OCI-M2 (cell line): Measurements from ENCODE around the gene C1QTNF3.

Source experiments
- DNase-seq: peaks from one replicate; lab custom pipeline; 2025; ENCODE audit not compliant: unreplicated experiment; lab: John Stamatoyannopoulos, UW

The C1QTNF3 gene

DNA sequence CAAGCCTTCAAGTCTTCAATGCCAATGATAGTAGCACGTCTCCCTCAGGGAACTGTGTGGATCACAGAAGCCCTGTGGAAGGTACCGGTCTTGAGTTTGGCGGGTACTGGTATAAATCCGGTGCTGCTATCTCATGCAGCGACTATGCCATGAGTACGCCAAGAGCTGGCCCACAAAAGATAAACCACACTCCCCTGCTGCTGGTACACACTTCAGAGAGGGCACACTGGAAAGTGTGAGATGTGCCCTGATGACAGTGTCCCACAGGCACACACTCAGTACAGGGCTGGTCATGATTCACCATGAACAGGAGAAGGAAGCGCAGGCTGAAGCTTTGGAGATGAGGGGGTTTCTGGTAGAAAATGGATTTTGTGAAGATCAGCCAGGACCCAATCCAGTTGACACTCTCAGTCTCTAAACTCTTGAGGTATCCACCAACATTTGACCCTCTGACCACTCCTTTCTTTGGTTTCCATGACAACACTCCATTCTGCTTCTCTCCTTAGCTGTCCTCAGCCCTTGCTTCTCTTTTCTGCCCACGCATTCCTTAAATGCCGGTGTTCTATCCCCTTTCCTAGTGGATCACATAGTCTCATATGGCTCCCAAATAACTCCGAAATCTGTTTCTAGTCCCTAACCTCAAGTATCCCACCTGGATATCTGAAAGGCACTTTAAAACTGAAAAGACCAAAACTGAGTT is 40.2 kb downstream of the C1QTNF3 start:
- DNase-seq: no peak

DNA sequence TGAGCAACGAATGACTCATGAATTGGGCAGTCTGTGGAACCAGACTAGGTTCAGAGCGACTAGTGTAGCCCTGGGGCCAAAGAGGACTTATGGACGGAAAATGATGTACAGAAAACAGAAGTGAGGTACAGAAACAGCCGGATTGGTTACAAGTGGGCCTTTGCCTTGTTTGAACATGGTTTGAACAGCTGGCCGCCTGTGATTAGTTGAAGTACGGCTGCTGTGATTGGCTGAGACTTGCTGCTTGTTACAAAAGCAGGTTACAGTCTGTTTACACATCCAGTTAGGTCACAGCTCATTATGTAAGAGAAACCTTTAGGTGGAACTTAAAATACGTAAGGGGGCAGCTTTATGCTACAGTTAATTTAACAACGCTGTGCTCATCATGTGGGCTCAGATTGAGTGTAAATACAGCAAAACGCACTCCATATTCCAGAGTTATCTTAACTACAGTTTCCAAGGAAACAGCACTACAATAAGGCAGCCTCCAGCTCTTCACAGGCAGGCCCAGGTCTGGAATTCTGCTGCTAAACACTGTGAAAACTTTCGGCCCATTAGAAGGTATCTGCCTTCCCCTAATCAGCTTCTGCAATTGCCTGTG is 41.7 kb downstream of the C1QTNF3 start:
- no peak for DNase-seq

DNA sequence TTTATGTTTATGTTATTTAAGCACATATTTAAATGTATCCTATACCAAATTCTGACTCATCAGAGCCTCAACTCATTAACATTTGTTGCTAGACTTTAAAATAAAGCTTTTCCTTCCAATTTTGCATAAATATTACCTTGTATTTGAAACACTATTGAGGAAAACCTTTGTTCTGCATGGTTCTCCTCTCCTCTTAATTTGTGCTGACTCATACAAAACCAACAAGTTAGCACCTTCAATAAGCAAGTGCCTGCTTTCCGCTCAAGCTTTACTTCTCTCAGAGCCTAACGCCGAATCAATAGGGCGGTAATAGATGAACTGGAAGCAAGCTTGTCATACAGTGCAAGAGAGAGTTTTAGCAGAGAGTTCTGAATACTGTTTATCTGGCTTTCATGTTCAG is 43.0 kb downstream of the C1QTNF3 start:
- no peak for DNase-seq

GRCh38 chr5:33997331-33997983 is 45.6 kb downstream of the C1QTNF3 start:
- DNase-seq: no peak

DNA sequence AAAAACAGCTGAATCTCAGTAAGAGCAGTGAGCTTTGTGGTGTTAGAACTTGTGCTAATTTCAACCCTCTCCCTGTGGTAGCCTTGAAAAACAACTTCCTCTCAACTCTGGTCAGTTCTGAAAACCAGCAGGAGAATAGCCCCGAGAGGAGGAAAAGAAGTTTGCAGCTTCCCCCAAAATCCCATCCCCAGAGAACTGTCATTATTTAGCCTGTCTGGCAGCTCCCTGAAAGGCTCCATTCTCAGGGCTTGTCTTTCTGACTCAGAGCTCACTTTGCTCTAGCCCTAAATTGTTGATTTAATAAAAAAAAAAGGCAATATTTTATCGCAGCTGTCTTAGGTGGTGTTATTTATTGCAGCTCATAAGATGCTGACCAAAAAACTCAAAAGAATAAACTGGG is 47.1 kb downstream of the C1QTNF3 start:
- DNase-seq: no peak

DNA sequence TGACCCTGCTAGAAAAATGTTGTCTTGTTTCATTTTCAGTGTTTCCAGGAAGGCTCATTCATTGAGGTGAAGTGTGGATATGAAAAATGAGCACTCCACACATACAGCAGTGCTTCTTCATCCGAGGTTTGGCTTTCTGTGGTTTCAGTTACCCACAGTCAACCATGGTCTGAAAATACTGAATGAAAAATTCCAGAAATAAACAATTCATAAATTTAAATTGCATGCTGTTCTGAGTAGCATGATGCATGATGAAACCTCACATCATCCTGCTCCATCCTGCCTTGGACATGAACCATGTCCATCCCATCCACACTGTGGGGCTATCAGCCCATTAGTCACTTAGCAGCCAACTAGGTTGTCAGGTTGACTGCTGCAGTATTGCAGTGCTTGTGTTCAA is 48.2 kb downstream of the C1QTNF3 start:
- no peak for DNase-seq

DNA sequence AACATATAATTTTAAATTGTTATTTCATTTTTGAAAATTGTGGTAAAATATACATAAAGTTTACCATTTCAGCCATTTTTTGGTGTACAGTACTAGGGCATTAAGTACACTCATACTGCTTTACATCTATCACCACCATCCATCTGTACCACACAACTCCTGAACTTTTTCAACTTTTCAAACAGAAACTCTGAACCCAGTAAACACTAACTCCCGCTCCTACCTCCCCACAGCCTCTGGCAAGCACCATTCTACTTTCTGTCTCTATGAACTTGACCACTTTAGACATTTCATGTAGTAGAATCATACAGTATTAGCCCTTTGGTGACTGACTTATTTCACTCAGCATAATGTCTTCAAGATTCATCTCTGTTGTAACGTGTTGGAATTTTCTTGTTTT is 50.1 kb downstream of the C1QTNF3 start:
- DNase-seq: no peak

DNA sequence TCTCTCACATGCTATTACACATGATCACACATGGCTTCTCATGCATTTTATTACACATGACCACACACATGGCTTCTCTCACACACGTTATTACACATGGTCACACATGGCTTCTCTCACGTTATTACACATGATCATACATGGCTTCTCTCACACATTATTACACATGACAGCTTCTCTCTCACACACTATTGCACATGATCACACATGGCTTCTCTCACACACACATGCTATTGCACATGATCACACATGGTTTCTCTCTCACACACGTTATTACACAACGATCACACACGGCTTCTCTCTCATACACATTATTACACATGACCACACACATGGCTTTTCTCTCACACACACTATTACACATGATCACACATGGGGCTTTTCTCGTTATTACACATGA is 57.6 kb downstream of the C1QTNF3 start:
- DNase-seq: no peak

DNA sequence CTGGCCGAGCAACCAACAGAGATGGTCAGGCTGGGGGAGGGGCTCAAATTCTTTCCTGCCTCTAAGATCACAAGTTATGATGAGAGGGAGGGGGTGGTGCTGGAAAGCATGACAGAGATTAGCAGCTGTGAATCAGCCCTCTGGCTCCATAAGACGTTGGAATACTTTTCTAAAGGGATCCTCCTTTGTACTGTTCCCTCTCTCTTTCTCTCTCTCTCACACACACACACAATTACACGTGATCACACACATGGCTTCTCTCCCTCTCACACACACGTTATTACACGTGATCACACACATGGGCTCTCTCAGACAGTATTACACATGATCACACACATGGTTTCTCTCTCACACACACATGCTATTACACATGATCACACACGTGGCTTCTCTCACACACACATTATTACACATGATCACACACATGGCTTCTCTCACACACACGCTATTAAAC is 58.3 kb downstream of the C1QTNF3 start, which contains the start of gene SLC45A2:
Gene SLC45A2, minus strand, starts transcription at position 23 of the 454 bp plus-strand sequence. CDS start 110 bp downstream, outside the sequence.
- no peak for DNase-seq

DNA sequence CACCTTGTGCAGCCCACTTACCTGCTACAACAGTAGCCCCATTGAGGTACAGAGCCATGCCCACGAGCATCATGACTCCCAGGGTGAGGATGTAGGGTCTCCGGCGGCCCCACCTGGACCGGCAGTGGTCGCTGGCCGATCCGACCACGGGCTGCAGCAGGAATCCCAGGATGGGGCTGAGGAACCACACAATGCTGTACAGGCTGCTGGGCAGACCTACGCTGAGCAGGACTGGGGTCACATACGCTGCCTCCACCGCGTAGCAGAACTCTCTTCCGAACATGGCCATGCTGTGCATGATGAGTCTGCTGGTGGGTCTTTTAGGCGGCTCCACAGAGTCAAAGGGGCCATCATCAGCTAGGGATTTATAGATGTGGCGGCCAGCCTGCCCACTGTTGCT is 58.8 kb downstream of the C1QTNF3 start:
- no peak for DNase-seq

- DNase-seq: no peak
Observed at GRCh38 chr5:33981408-33982162, 61.4 kb downstream of the C1QTNF3 start.

DNA sequence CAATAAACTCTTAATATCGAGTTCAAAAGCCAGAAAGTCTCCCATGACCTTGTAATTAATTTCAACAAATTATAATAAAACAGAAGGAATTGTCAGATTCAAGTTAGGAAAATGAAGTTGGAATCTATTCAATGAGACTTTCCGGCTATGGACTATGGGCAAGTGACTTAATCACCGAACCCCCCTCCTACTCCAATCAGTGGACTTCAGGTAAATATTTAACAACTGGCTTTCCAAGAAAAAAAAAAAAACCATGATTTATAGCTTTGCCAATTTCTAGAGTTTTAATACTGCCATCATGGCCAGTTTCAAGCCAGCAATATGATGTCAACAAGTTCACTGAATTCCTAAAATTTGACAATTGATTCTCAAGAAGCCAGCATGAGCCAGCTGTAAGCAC is 63.0 kb downstream of the C1QTNF3 start:
- no peak for DNase-seq

GRCh38 chr5:33978306-33978705 is 64.7 kb downstream of the C1QTNF3 start:
- DNase-seq: no peak

GRCh38 chr5:33976307-33976706 is 66.7 kb downstream of the C1QTNF3 start:
- no peak for DNase-seq

- no peak for DNase-seq
Observed at GRCh38 chr5:33975852-33976251, 67.2 kb downstream of the C1QTNF3 start.

- DNase-seq: no peak
Observed at GRCh38 chr5:33973271-33973670, 69.7 kb downstream of the C1QTNF3 start.

DNA sequence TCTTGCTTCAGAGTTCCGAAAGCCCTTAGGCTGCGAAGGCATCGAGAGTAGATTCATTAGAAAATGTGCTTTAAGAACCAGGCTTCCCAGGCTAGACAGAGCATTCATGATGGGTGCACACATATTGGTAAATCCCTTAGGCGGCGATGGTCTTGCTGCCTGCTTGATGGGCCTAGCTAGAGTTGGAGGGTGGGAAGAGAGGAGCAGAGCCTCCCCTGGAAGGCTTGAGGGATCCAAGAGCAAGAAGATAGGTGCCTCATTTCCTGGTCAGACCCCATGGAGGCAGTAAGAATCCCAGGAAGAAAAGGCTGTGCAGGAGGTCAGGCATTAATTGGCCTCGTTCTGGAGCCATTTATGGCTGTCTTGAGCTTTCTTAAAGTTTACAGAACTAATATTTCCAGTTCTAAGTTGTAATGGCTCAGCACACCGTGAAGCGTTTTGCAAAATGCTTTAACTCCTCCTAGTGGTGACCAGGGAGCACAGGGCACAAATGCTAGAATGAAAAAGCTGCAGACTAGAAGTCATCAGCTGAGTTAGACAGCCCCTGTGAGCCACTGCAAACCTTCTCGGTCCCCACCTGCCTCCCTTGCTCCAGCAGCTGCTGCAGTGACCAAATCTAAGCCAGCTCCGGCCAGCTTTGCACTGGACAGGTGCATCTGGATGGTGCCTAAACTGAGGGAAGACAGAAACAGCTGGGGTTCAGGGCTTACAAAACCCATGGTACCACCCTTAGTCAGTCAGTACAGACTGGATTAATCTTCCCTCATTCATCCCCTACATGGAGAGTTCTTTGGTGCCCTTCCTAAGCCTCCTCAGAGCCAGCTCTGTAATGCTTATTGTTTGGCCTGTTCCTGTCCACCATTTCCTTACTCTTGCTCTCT is 73.2 kb downstream of the C1QTNF3 start:
- DNase-seq: no peak

- DNase-seq: no peak
Observed at GRCh38 chr5:33968211-33969005, 74.6 kb downstream of the C1QTNF3 start.
